HepG2 (cell line): ENCODE measurements around the gene PCIF1. TPM values are rescaled to one million over a fixed set of nuclear protein-coding genes. Genes with fewer than 3 reads are reported as not detected.

Experiments used
- ATF6 ChIP-seq: sonication (generic); formaldehyde crosslinking; conservative IDR thresholded peaks from 2 replicates; pipeline ENCODE4 v1.4.0; 2020; ENCODE audit warnings: missing genetic modification reagents
- NR3C1 ChIP-seq: sonication (generic); formaldehyde crosslinking; IDR thresholded peaks from 2 replicates; pipeline ENCODE4 v1.4.0; 2020; ENCODE audit warnings: missing genetic modification reagents
- POLR2G ChIP-seq: fragments of 200-400 bp; formaldehyde crosslinking; IDR thresholded peaks from 2 replicates; pipeline ENCODE4 v1.6.1; 2018; ENCODE audit warnings: mild to moderate bottlenecking, low read depth, low read length, moderate library complexity
- RFX5 ChIP-seq: IDR thresholded peaks from 2 replicates; pipeline ENCODE4 v1.6.1; 2011; ENCODE audit warnings: low read depth, low read length, improper control_type of control experiment
- TAF15 ChIP-seq: fragments of 200-400 bp; formaldehyde crosslinking; IDR thresholded peaks from one replicate; pipeline ENCODE4 v1.6.1; 2018; ENCODE audit warnings: mild to moderate bottlenecking, low read depth, low read length; ENCODE audit not compliant: poor library complexity, severe bottlenecking
- TRIM22 ChIP-seq: fragments of 450-650 bp; IDR thresholded peaks from 2 replicates; pipeline ENCODE4 v1.6.1; 2017
- ZNF652 ChIP-seq: IDR thresholded peaks from 2 replicates; pipeline ENCODE4 v1.6.1; 2016; ENCODE audit warnings: low read depth, borderline replicate concordance
- ZXDC ChIP-seq: sonication (generic); formaldehyde crosslinking; IDR thresholded peaks from 2 replicates; pipeline ENCODE4 v1.5.0; 2020; ENCODE audit warnings: mild to moderate bottlenecking, missing genetic modification reagents
- polyA plus RNA-seq, 8 experiments: library from polyadenylated mRNA; depleted of rRNA in 3 of 8; stranded (reverse) in 7 of 8; unstranded in 1 of 8; fragments of >200 nt; fragmentation: Illumina TruSeq in 4 of 8; extraction: Trizol in 4 of 8; gene quantifications; 2 replicates each; pipeline versions ENCODE4 v1.2.1 to v1.2.3, GENCODE V29; 2011 to 2016; ENCODE audit warnings: low read depth in 4 of 8, missing spikeins in 1 of 8, mixed read lengths in 1 of 8; ENCODE audit not compliant: insufficient read depth in 1 of 8
- total RNA-seq, 5 experiments: library from RNA; depleted of rRNA; stranded (reverse); fragments of >200 nt; fragmentation: Illumina TruSeq; extraction: Trizol; gene quantifications; 2 replicates each; pipeline ENCODE4 v1.2.3, GENCODE V29; 2016; ENCODE audit warnings: low read depth in 1 of 5
- TF ChIP-seq, protein P1 (sequence below): sonication (generic); formaldehyde crosslinking; conservative IDR thresholded peaks from 2 replicates; pipeline ENCODE4 v1.8.1; 2023; ENCODE audit warnings: missing genetic modification reagents
- TF ChIP-seq, protein P2 (sequence below): sonication (generic); formaldehyde crosslinking; IDR thresholded peaks from 2 replicates; pipeline ENCODE4 v1.4.0; 2020; ENCODE audit warnings: missing genetic modification reagents
- TF ChIP-seq, protein P3 (sequence below): IDR thresholded peaks from 2 replicates; pipeline ENCODE4 v1.6.1; 2016; ENCODE audit warnings: missing biosample characterization, missing genetic modification reagents, low read depth

The PCIF1 gene
- total and polyA plus RNA-seq, 2 of the 13 experiments (the other 11 are each of a cell fraction or from before 2014, with no cell fraction given) = 20.9 to 24.4 TPM

- TF ChIP-seq ZXDC (CRISPR knock-in tag) (peak; percentile 60; the same call in 1 of the 2 replicates), ATF6 (CRISPR knock-in tag) (no peak), TRIM22 (no peak), ZNF652 (no peak; the same call in none of the 2 replicates), NR3C1 (CRISPR knock-in tag) (no peak; the same call in 1 of the 2 replicates), POLR2G (peak; percentile 95), TAF15 (peak; percentile 91), RFX5 (peak; percentile 59)
- TF ChIP-seq, protein P1, sequence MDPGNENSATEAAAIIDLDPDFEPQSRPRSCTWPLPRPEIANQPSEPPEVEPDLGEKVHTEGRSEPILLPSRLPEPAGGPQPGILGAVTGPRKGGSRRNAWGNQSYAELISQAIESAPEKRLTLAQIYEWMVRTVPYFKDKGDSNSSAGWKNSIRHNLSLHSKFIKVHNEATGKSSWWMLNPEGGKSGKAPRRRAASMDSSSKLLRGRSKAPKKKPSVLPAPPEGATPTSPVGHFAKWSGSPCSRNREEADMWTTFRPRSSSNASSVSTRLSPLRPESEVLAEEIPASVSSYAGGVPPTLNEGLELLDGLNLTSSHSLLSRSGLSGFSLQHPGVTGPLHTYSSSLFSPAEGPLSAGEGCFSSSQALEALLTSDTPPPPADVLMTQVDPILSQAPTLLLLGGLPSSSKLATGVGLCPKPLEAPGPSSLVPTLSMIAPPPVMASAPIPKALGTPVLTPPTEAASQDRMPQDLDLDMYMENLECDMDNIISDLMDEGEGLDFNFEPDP = no peak
- TF ChIP-seq, protein P2, sequence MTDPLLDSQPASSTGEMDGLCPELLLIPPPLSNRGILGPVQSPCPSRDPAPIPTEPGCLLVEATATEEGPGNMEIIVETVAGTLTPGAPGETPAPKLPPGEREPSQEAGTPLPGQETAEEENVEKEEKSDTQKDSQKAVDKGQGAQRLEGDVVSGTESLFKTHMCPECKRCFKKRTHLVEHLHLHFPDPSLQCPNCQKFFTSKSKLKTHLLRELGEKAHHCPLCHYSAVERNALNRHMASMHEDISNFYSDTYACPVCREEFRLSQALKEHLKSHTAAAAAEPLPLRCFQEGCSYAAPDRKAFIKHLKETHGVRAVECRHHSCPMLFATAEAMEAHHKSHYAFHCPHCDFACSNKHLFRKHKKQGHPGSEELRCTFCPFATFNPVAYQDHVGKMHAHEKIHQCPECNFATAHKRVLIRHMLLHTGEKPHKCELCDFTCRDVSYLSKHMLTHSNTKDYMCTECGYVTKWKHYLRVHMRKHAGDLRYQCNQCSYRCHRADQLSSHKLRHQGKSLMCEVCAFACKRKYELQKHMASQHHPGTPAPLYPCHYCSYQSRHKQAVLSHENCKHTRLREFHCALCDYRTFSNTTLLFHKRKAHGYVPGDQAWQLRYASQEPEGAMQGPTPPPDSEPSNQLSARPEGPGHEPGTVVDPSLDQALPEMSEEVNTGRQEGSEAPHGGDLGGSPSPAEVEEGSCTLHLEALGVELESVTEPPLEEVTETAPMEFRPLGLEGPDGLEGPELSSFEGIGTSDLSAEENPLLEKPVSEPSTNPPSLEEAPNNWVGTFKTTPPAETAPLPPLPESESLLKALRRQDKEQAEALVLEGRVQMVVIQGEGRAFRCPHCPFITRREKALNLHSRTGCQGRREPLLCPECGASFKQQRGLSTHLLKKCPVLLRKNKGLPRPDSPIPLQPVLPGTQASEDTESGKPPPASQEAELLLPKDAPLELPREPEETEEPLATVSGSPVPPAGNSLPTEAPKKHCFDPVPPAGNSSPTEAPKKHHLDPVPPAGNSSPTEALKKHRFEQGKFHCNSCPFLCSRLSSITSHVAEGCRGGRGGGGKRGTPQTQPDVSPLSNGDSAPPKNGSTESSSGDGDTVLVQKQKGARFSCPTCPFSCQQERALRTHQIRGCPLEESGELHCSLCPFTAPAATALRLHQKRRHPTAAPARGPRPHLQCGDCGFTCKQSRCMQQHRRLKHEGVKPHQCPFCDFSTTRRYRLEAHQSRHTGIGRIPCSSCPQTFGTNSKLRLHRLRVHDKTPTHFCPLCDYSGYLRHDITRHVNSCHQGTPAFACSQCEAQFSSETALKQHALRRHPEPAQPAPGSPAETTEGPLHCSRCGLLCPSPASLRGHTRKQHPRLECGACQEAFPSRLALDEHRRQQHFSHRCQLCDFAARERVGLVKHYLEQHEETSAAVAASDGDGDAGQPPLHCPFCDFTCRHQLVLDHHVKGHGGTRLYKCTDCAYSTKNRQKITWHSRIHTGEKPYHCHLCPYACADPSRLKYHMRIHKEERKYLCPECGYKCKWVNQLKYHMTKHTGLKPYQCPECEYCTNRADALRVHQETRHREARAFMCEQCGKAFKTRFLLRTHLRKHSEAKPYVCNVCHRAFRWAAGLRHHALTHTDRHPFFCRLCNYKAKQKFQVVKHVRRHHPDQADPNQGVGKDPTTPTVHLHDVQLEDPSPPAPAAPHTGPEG (CRISPR knock-in tag) = peak; percentile 52; the same call in 1 of the 2 replicates
- TF ChIP-seq, protein P3, sequence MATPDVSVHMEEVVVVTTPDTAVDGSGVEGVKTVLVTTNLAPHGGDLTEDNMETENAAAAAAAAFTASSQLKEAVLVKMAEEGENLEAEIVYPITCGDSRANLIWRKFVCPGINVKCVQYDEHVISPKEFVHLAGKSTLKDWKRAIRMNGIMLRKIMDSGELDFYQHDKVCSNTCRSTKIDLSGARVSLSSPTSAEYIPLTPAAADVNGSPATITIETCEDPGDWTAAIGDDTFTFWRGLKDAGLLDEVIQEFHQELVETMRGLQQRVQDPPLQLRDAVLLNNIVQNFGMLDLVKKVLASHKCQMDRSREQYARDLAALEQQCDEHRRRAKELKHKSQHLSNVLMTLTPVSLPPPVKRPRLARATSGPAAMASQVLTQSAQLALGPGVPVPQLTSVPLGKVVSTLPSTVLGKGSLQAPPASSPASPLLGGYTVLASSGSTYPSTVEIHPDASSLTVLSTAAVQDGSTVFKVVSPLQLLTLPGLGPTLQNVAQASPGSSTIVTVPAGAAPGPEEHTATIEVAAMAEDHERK (CRISPR knock-in tag) = peak; percentile 66; the same call in 1 of the 2 replicates
Measured at GRCh38 chr20:45934586-45935415, at the start of gene PCIF1 (continued).
